H9 (cell line): Measurements from ENCODE around the gene ZCCHC7. TPM values are rescaled to one million over a fixed set of nuclear protein-coding genes. Genes with fewer than 3 reads are reported as not detected.

Experiments
- DNase-seq: peaks from one replicate; pipeline ENCODE4 v3.0.0-alpha.2; 2017
- H2AFZ ChIP-seq: one replicate; pipeline ENCODE4 v1.6.1; 2013; ENCODE audit warnings: mild to moderate bottlenecking, low read length, control low read depth, moderate library complexity
- H2AK5ac ChIP-seq: 2 replicates; pipeline ENCODE4 v1.6.1; 2013; ENCODE audit warnings: low read length, control low read depth, mixed read lengths; ENCODE audit not compliant: insufficient read length
- H2BK120ac ChIP-seq: one replicate; pipeline ENCODE4 v1.6.1; 2013; ENCODE audit warnings: low read depth, mild to moderate bottlenecking, low read length, control low read depth, inconsistent platforms; ENCODE audit not compliant: poor library complexity, severe bottlenecking
- H2BK12ac ChIP-seq: 2 replicates; pipeline ENCODE4 v1.6.1; 2013; ENCODE audit warnings: low read length, control low read depth, mixed read lengths, low read depth; ENCODE audit not compliant: insufficient read length
- H2BK15ac ChIP-seq: 2 replicates; pipeline ENCODE4 v1.6.1; 2013; ENCODE audit warnings: low read depth, low read length, control low read depth
- H2BK20ac ChIP-seq: one replicate; pipeline ENCODE4 v1.6.1; 2013; ENCODE audit warnings: low read depth, mild to moderate bottlenecking, low read length, control low read depth, inconsistent platforms; ENCODE audit not compliant: poor library complexity, severe bottlenecking
- H2BK5ac ChIP-seq: 2 replicates; pipeline ENCODE4 v1.6.1; 2013; ENCODE audit warnings: low read length, control low read depth, mixed read lengths; ENCODE audit not compliant: insufficient read length
- H3K14ac ChIP-seq: 2 replicates; pipeline ENCODE4 v1.6.1; 2013; ENCODE audit warnings: low read length, control low read depth; ENCODE audit not compliant: insufficient read depth
- H3K18ac ChIP-seq: 2 replicates; pipeline ENCODE4 v1.6.1; 2013; ENCODE audit warnings: low read depth, mild to moderate bottlenecking, mixed read lengths, low read length, control low read depth; ENCODE audit not compliant: insufficient read length
- H3K23ac ChIP-seq: 2 replicates; pipeline ENCODE4 v1.6.1; 2013; ENCODE audit warnings: low read length, control low read depth, mixed read lengths, low read depth; ENCODE audit not compliant: insufficient read length
- H3K23me2 ChIP-seq: 2 replicates; pipeline ENCODE4 v1.6.1; 2013; ENCODE audit warnings: low read depth, mild to moderate bottlenecking, mixed read lengths, low read length, control low read depth; ENCODE audit not compliant: insufficient read length, poor library complexity, severe bottlenecking
- H3K27ac ChIP-seq: 2 replicates; pipeline ENCODE4 v1.5.1; 2013; ENCODE audit warnings: low read length, control low read depth, mixed read lengths, low read depth; ENCODE audit not compliant: insufficient read length
- H3K27me3 ChIP-seq: 2 replicates; pipeline ENCODE4 v1.6.1; 2013; ENCODE audit warnings: low read length, control low read depth, inconsistent platforms; ENCODE audit not compliant: insufficient read depth
- H3K4ac ChIP-seq: 2 replicates; pipeline ENCODE4 v1.6.1; 2013; ENCODE audit warnings: low read depth, mild to moderate bottlenecking, control low read depth, inconsistent platforms, low read length, moderate library complexity
- H3K4me1 ChIP-seq: 2 replicates; pipeline ENCODE4 v1.6.1; 2013; ENCODE audit warnings: low read length, control low read depth, inconsistent platforms; ENCODE audit not compliant: insufficient read depth
- H3K4me2 ChIP-seq: 2 replicates; pipeline ENCODE4 v1.6.1; 2013; ENCODE audit warnings: low read length, control low read depth, mixed read lengths; ENCODE audit not compliant: insufficient read length, insufficient read depth
- H3K56ac ChIP-seq: 2 replicates; pipeline ENCODE4 v1.6.1; 2013; ENCODE audit warnings: low read depth, mild to moderate bottlenecking, mixed read lengths, low read length, control low read depth; ENCODE audit not compliant: insufficient read length
- H3K79me1 ChIP-seq: 2 replicates; pipeline ENCODE4 v1.6.1; 2013; ENCODE audit warnings: low read depth, mild to moderate bottlenecking, moderate library complexity, low read length, control low read depth, inconsistent platforms; ENCODE audit not compliant: insufficient read depth, poor library complexity, severe bottlenecking
- H3K79me2 ChIP-seq: 2 replicates; pipeline ENCODE4 v1.6.1; 2013; ENCODE audit warnings: low read length, control low read depth, inconsistent platforms; ENCODE audit not compliant: insufficient read depth
- H3K9ac ChIP-seq: 2 replicates; pipeline ENCODE4 v1.6.1; 2013; ENCODE audit warnings: low read length, control low read depth, mixed read lengths; ENCODE audit not compliant: insufficient read length; ENCODE audit errors: extremely low read depth
- H3K9me3 ChIP-seq: one replicate; pipeline ENCODE4 v1.6.1; 2013; ENCODE audit warnings: low read depth, low read length, inconsistent platforms; ENCODE audit not compliant: control insufficient read depth
- H3T11ph ChIP-seq: one replicate; pipeline ENCODE4 v1.6.1; 2013; ENCODE audit warnings: mild to moderate bottlenecking, low read length, control low read depth, inconsistent platforms
- H4K20me1 ChIP-seq: one replicate; pipeline ENCODE4 v1.6.1; 2013; ENCODE audit not compliant: control insufficient read depth, insufficient read length, insufficient read depth
- H4K5ac ChIP-seq: 2 replicates; pipeline ENCODE4 v1.6.1; 2013; ENCODE audit warnings: low read depth, mild to moderate bottlenecking, mixed read lengths, low read length, control low read depth; ENCODE audit not compliant: insufficient read length
- H4K8ac ChIP-seq: replicated peaks from 2 replicates; pipeline ENCODE4 v1.6.1; 2013; ENCODE audit warnings: low read length, control low read depth, mixed read lengths, low read depth; ENCODE audit not compliant: insufficient read length
- H4K91ac ChIP-seq: 2 replicates; pipeline ENCODE4 v1.6.1; 2013; ENCODE audit warnings: low read depth, mild to moderate bottlenecking, moderate library complexity, mixed read lengths, low read length, control low read depth; ENCODE audit not compliant: insufficient read length
- H3K27ac Mint-ChIP-seq, 3 experiments: 2 replicates in 2 of 3; 3 replicates in 1 of 3; pipeline ENCODE4 v1.8.0; 2020 to 2021; ENCODE audit warnings: mixed read lengths in 3 of 3, mild to moderate bottlenecking in 1 of 3, moderate library complexity in 1 of 3
- H3K27me3 Mint-ChIP-seq: 2 replicates; pipeline ENCODE4 v1.8.0; 2021; ENCODE audit warnings: low read depth, mild to moderate bottlenecking, moderate library complexity, mixed read lengths
- H3K36me3 Mint-ChIP-seq, 3 experiments: 2 replicates in 2 of 3; 3 replicates in 1 of 3; pipeline ENCODE4 v1.8.0; 2020 to 2021; ENCODE audit warnings: low read depth in 3 of 3, mixed read lengths in 3 of 3; ENCODE audit not compliant: insufficient read depth in 1 of 3
- H3K4me1 Mint-ChIP-seq, 2 experiments: 2 replicates each; pipeline ENCODE4 v1.8.0; 2020; ENCODE audit warnings: mixed read lengths in 2 of 2
- H3K4me3 Mint-ChIP-seq, 2 experiments: 2 replicates in 1 of 2; 3 replicates in 1 of 2; pipeline ENCODE4 v1.8.0; 2020 to 2021; ENCODE audit warnings: mild to moderate bottlenecking in 2 of 2, mixed read lengths in 2 of 2, moderate library complexity in 1 of 2
- H3K9me3 Mint-ChIP-seq, 2 experiments: 2 replicates in 1 of 2; 3 replicates in 1 of 2; pipeline ENCODE4 v1.8.0; 2020; ENCODE audit warnings: mild to moderate bottlenecking in 2 of 2, mixed read lengths in 2 of 2, moderate library complexity in 1 of 2
- WGBS: extraction: QIAGEN DNeasy Blood & Tissue Kit; methylation state at CpG from one replicate; pipeline ENCODE4 v1.1.7; 2013; ENCODE audit warnings: missing lambda C conversion rate, low lambda C conversion rate, mixed read lengths; ENCODE audit not compliant: insufficient read length; ENCODE audit errors: extremely low coverage; 5-methylcytosine and 5-hydroxymethylcytosine counted together
- total RNA-seq: library from RNA; stranded (reverse); gene quantifications from 2 replicates; pipeline ENCODE4 v1.2.1, GENCODE V29; 2021
- TF ChIP-seq, protein P1 (sequence below): fragments of 200-600 bp; sonication (generic); conservative IDR thresholded peaks from 3 replicates; pipeline ENCODE4 v1.8.0; 2021; ENCODE audit warnings: antibody characterized with exemption, mild to moderate bottlenecking

Gene ZCCHC7
- total RNA-seq, 1 experiment from 2014 or later, result 20.3 TPM

DNA sequence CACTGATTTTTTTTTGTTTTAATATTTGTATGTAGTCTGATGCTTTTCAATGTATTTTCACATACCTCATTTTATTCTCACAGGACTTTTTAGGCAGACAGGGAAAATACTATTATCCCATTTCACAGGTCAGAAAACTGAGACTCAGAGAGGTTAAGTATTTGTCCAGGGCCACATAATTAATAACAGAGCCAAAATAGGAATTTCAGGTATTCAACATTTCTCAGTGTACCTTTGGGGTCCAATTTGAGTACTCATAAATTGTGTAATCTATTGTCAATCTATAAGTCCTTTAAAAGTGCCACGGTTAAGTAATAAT lies 181.4 kb downstream of the ZCCHC7 start:
- no peak overlapping the region for H3K4me2 ChIP-seq
- no peaks in the 10 kb centered on the region for H3K79me2 ChIP-seq
- peaks cover 3 to 7% of the 10 kb centered on the region in 2 experiments for H3K4me1 Mint-ChIP-seq
- no peaks in the 10 kb centered on the region for H3K27me3 Mint-ChIP-seq
- H2BK5ac ChIP-seq, result no peak overlapping the region
- H3K4me1 ChIP-seq, result no peaks in the 10 kb centered on the region; the same call in 1 of the 2 replicates
- H2AFZ ChIP-seq, result no peak overlapping the region
- no peaks in the 10 kb centered on the region for H3K79me1 ChIP-seq
- TF ChIP-seq, protein P1, sequence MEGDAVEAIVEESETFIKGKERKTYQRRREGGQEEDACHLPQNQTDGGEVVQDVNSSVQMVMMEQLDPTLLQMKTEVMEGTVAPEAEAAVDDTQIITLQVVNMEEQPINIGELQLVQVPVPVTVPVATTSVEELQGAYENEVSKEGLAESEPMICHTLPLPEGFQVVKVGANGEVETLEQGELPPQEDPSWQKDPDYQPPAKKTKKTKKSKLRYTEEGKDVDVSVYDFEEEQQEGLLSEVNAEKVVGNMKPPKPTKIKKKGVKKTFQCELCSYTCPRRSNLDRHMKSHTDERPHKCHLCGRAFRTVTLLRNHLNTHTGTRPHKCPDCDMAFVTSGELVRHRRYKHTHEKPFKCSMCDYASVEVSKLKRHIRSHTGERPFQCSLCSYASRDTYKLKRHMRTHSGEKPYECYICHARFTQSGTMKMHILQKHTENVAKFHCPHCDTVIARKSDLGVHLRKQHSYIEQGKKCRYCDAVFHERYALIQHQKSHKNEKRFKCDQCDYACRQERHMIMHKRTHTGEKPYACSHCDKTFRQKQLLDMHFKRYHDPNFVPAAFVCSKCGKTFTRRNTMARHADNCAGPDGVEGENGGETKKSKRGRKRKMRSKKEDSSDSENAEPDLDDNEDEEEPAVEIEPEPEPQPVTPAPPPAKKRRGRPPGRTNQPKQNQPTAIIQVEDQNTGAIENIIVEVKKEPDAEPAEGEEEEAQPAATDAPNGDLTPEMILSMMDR, result no peak
- H3K23ac ChIP-seq, result no peak overlapping the region
- WGBS, result no CpG with 5 or more reads among the region's 1 CpG
- H2BK120ac ChIP-seq, result no peak overlapping the region
- no peaks in the 10 kb centered on the region for H3K23me2 ChIP-seq
- no peak overlapping the region for H4K5ac ChIP-seq
- no peaks in the 10 kb centered on the region for H3K9me3 ChIP-seq
- H4K20me1 ChIP-seq, result no peaks in the 10 kb centered on the region
- no peak overlapping the region for H3K27ac Mint-ChIP-seq
- H3K56ac ChIP-seq, result no peak overlapping the region
- no peak overlapping the region for H2BK15ac ChIP-seq
- H3K9ac ChIP-seq, result no peak overlapping the region
- no peak overlapping the region for H3T11ph ChIP-seq
- H2BK20ac ChIP-seq, result no peak overlapping the region
- H3K9me3 Mint-ChIP-seq, result no peaks in the 10 kb centered on the region
- H3K18ac ChIP-seq, result no peak overlapping the region
- H2BK12ac ChIP-seq, result no peak overlapping the region
- H3K27me3 ChIP-seq, result no peaks in the 10 kb centered on the region
- H3K27ac ChIP-seq, result no peak overlapping the region
- peaks cover 0 to 2% (median 0%) of the 10 kb centered on the region in 3 experiments; a peak in 3 of 7 replicates for H3K36me3 Mint-ChIP-seq
- H3K4me3 Mint-ChIP-seq, result no peak overlapping the region
- no peak overlapping the region for H3K14ac ChIP-seq
- no peak overlapping the region for H4K91ac ChIP-seq
- DNase-seq, result no peak
- no peak overlapping the region for H2AK5ac ChIP-seq
- H3K4ac ChIP-seq, result no peak overlapping the region
- no peak overlapping the region for H4K8ac ChIP-seq
